ENCODE measurements around the gene SARS2.
"Not testable (repeated sequence)": the region's sequence is repeated elsewhere in the genome, so short reads cannot be mapped to it uniquely, and the experiment has no call there.

Gene SARS2

GRCh38 chr19:38893341-38893771, 37.2 kb downstream of the SARS2 start:
- DNase-seq (ENCODE audit: low read depth in 1 of 2, low spot score in 1 of 2), result no peak

GRCh38 chr19:38892841-38893240, 37.7 kb downstream of the SARS2 start:
- DNase-seq (ENCODE audit: low read depth in 1 of 2, low spot score in 1 of 2), result no peak

- no peak for DNase-seq (ENCODE audit: low read depth in 1 of 2, low spot score in 1 of 2)
These were observed 38.8 kb downstream of the SARS2 start for GRCh38 chr19:38891771-38892170.

- DNase-seq (ENCODE audit: low read depth in 1 of 2, low spot score in 1 of 2), result no peak
These were observed 39.9 kb downstream of the SARS2 start for GRCh38 chr19:38890686-38891085.

- DNase-seq (ENCODE audit: low read depth in 1 of 2, low spot score in 1 of 2), result no peak
These were observed 40.8 kb downstream of the SARS2 start for GRCh38 chr19:38889803-38890202.

- no peak for DNase-seq (ENCODE audit: low read depth in 1 of 2, low spot score in 1 of 2)
These were observed 41.7 kb downstream of the SARS2 start for GRCh38 chr19:38888876-38889275.

GRCh38 chr19:38884691-38885090, 45.9 kb downstream of the SARS2 start:
- not testable (repeated sequence) for DNase-seq (ENCODE audit: low read depth in 1 of 2, low spot score in 1 of 2)

- no peak for DNase-seq (ENCODE audit: low read depth in 1 of 2, low spot score in 1 of 2)
These were observed 47.3 kb downstream of the SARS2 start for GRCh38 chr19:38883286-38883685.

- no peak for DNase-seq (ENCODE audit: low read depth in 1 of 2, low spot score in 1 of 2)
These were observed 49.5 kb downstream of the SARS2 start for GRCh38 chr19:38880882-38881609.

- no peak for DNase-seq (ENCODE audit: low read depth in 1 of 2, low spot score in 1 of 2)
These were observed 50.3 kb downstream of the SARS2 start for GRCh38 chr19:38880076-38880881.

GRCh38 chr19:38879400-38879751, 51.2 kb downstream of the SARS2 start:
- DNase-seq (ENCODE audit: low read depth in 1 of 2, low spot score in 1 of 2), result no peak

GRCh38 chr19:38878575-38879399, 51.8 kb downstream of the SARS2 start:
- DNase-seq (ENCODE audit: low read depth in 1 of 2, low spot score in 1 of 2), result no peak

- peak; percentile 50 for DNase-seq (ENCODE audit: low read depth in 1 of 2, low spot score in 1 of 2)
These were observed 52.6 kb downstream of the SARS2 start, which contains the start of gene RINL for GRCh38 chr19:38877781-38878574. TSS of gene RINL (minus strand) at chr19:38878275. CDS start at chr19:38876742, 1,533 bp downstream.

GRCh38 chr19:38875656-38876395, 54.7 kb downstream of the SARS2 start:
- DNase-seq (ENCODE audit: low read depth in 1 of 2, low spot score in 1 of 2), result no peak

- not testable (repeated sequence) for DNase-seq (ENCODE audit: low read depth in 1 of 2, low spot score in 1 of 2)
These were observed 57.2 kb downstream of the SARS2 start for GRCh38 chr19:38873400-38873799.

- DNase-seq (ENCODE audit: low read depth in 1 of 2, low spot score in 1 of 2), result no peak
These were observed 60.0 kb downstream of the SARS2 start for GRCh38 chr19:38870612-38871011.

- peak; percentile 88 to 94 for DNase-seq (ENCODE audit: low read depth in 1 of 2, low spot score in 1 of 2)
These were observed 60.5 kb downstream of the SARS2 start for GRCh38 chr19:38869836-38870607.

GRCh38 chr19:38869160-38869835, 61.3 kb downstream of the SARS2 start:
- no peak for DNase-seq (ENCODE audit: low read depth in 1 of 2, low spot score in 1 of 2)

- no peak for DNase-seq (ENCODE audit: low read depth in 1 of 2, low spot score in 1 of 2)
These were observed 62.0 kb downstream of the SARS2 start for GRCh38 chr19:38868551-38868950.

All from stimulated activated CD4-positive, alpha-beta T cell treated with anti-CD3 and anti-CD28 coated beads, Interleukin-15, amount 100 ng/mL, for 1 hour (primary cell).